ENCODE data around the gene SOX4. TPM values are rescaled to one million over a fixed set of nuclear protein-coding genes. Genes with fewer than 3 reads are reported as not detected.

Gene SOX4
- total and polyA plus RNA-seq, 7 donors: 0.49 to 6.9 (median 1.9) TPM

- Histone ChIP-seq H3K4me1 (peaks cover 7% of the 10 kb centered on the region), H3K9me3 (no peaks in the 10 kb centered on the region), H3K4me3 (no peak overlapping the region), H3K27ac (no peak overlapping the region), H3K27me3 (ENCODE audit: insufficient read depth in 3 of 3, low read length in 2 of 3) (no peaks in the 10 kb centered on the region), H3K36me3 (ENCODE audit: insufficient read depth in 1 of 2, low read depth in 1 of 2) (no peaks in the 10 kb centered on the region)
- no peak for TF ChIP-seq CTCF (IDR thresholded peaks at IDR 0.05)
- intact Hi-C loops (cut with DNase I): no loop called here
- WGBS, 3 donors: 97 to 99% (median 98%) methylated on average over 23 of the region's 23 CpGs
- DNase-seq (no peak), ATAC-seq (no peak)
Measured at GRCh38 chr6:21601932-21602390, 8.4 kb downstream of the SOX4 start.

- Histone ChIP-seq H3K9me3 (no peaks in the 10 kb centered on the region), H3K27ac (no peak overlapping the region), H3K4me3 (no peak overlapping the region), H3K36me3 (ENCODE audit: insufficient read depth in 1 of 2, low read depth in 1 of 2) (no peaks in the 10 kb centered on the region), H3K27me3 (ENCODE audit: insufficient read depth in 3 of 3, low read length in 2 of 3) (no peaks in the 10 kb centered on the region), H3K4me1 (no peaks in the 10 kb centered on the region)
- intact Hi-C loops (cut with DNase I): no loop called here
- DNase-seq: no peak
- TF ChIP-seq CTCF (IDR thresholded peaks at IDR 0.05): no peak
- 48 to 66% (median 57%) methylated on average over 5 of the region's 5 CpGs for WGBS, 3 donors
- no peak for ATAC-seq
Measured at GRCh38 chr6:21603082-21603952, 9.8 kb downstream of the SOX4 start.

- Histone ChIP-seq H3K9me3 (no peaks in the 10 kb centered on the region), H3K36me3 (ENCODE audit: insufficient read depth in 1 of 2, low read depth in 1 of 2) (no peaks in the 10 kb centered on the region), H3K4me1 (no peaks in the 10 kb centered on the region), H3K4me3 (no peak overlapping the region), H3K27me3 (ENCODE audit: insufficient read depth in 3 of 3, low read length in 2 of 3) (no peaks in the 10 kb centered on the region), H3K27ac (no peak overlapping the region)
- no peak for DNase-seq
- no peak for ATAC-seq
- intact Hi-C loops (cut with DNase I): no loop called here
- WGBS, 3 donors: 74 to 76% (median 75%) methylated on average over 3 of the region's 3 CpGs
- TF ChIP-seq CTCF (IDR thresholded peaks at IDR 0.05): no peak
Measured at GRCh38 chr6:21604081-21604480, 10.5 kb downstream of the SOX4 start.

- Histone ChIP-seq H3K4me3 (no peak overlapping the region), H3K27me3 (ENCODE audit: insufficient read depth in 3 of 3, low read length in 2 of 3) (no peaks in the 10 kb centered on the region), H3K4me1 (no peaks in the 10 kb centered on the region), H3K36me3 (ENCODE audit: insufficient read depth in 1 of 2, low read depth in 1 of 2) (no peaks in the 10 kb centered on the region), H3K9me3 (no peaks in the 10 kb centered on the region), H3K27ac (no peak overlapping the region)
- TF ChIP-seq CTCF (IDR thresholded peaks at IDR 0.05): no peak
- DNase-seq (no peak), ATAC-seq (no peak)
- 84 to 89% (median 88%) methylated on average over 4 of the region's 4 CpGs for WGBS, 3 donors
- intact Hi-C loops (cut with DNase I): no loop called here
Measured at GRCh38 chr6:21605166-21605565, 11.6 kb downstream of the SOX4 start.
